GM21619 (cell line): Measurements from ENCODE around the gene KLHDC9.
A peak's percentile ranks its signal among the peaks of the same experiment; 100 is the strongest.

Experiments
- ATAC-seq: cut with Tn5 transposase; IDR thresholded peaks from one replicate; pipeline ENCODE4 v1.9.1; 2021; ENCODE audit not compliant: unreplicated experiment

Gene KLHDC9

DNA sequence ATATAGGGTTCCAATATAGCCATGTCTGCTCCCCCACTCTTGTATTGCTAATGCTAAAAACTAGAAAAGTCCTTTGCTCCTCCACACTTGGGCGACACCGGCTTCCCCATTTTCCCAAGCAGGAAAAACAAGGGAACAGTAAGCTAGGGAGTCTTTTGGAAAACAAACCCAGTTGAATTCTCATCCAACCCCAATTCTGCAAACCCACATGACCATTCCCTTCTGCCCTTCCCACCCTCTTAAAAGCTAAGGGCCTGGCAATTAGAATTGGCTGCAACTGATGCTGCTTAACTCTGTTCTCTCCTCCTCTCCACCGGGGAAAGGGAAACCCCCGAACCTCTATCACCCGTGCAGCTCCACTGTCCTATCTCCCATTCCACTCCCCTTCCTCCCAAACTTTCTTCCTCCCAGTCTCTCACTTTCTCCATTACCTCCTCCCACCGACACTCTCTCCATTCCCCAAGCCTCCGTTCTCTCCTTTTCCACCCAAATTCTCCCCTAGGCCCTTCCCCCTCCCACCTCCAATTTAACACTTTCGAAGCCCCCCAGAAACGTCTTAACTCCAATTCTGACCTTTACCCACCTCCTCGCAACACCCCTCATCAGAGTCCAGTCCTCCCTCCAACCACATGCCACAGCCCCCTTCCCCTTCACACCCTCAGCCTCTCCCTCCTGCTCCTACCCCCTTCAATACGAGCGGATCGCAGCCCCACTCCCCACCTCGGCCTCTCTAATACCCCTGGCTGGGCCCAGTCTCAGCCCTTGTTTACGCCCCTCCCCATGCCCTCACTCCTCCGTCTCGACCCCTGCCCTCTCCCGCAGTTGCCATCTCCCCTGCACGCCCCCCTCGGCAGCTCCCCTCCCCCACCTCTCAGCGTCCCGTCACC, 33.6 kb downstream of the KLHDC9 start:
- ATAC-seq, result no peak

DNA sequence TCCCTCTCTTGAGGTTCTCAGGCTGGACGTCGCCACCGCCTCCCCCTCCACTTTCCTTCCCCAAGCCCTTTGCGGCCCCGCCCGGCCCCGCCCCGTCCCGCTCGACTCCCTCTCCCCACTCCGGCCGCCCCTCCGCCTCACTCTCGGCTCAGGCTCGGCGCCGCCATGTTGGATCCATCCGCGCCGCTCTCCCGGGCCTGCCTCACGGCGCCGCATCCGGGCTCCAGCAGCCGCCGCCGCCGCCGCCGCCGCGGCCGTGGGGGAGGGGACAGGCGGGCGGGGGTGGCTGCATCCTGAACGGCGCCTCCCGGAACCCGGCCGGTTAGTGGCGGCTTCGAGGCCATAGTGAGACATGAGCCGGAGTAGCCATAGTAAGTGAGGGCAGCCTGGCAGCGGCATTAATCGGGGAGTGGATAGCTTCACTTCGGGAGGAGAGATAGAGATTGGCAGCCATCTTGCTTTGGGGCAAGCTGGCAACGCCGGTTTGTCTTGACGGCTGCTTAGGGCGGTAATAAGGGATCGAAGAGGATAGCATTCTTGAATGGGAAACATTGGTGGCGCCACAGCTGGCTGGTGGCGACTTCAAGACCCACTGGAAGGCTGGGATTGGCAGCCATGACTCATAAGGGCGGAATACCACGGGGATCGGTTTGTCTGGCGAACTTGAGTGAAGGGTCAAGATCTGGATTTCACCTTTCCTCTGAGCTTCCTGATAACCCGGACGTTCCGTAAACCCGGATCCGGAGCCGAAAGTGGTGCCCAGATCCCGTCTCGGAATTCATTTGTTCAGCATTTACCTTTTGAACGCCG, 34.5 kb downstream of the KLHDC9 start, which contains the start of gene DEDD:
Gene DEDD, minus strand, starts transcription at position 258 of the 810 bp plus-strand sequence. CDS start 8,205 bp downstream, outside the sequence.
- peak; percentile 93 for ATAC-seq

DNA sequence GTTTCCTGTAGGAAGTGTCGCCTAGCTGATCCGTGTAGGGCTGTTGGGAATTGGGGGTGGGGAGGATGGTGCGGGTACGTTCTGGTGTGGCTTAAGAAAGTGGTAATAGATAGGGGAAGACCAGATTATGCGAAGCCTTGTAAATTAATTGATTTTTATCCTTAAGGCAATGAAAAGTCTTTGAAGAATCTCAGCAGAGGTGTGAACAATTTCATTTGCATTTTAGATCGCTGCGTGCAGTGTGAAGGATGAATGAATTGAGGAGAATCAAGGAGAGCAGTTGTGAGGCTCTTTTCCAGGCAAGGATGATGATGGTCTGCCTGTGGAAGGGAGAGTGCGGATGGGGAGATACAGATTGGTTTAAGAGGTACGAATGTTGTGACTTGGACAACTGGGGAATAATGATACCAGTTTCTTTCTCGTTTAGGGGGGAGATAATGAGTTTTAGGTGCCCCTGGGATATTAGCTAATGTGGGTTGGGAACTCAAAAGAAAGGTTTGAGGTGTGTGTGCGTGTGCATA, 35.1 kb downstream of the KLHDC9 start:
- no peak for ATAC-seq

DNA sequence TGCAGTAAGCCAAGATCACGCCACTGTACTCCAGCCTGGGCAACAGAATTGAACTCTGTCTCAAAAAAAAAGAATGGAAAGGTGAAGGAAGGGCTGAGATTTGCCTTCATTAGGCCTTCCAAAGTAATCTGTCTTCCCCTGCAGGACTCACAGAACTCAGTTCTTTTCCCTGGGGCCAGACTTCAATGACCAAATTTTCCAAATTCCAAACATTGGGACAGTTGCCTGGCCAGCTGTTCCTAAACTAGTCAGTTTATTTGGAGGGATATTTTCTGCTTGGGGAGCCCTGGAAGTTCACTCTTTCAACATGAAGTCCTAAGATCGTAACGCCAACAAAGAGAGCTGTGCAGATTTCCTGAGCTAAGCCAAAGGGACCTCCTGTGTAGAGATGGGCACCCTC, 39.7 kb downstream of the KLHDC9 start:
- ATAC-seq, result no peak

DNA sequence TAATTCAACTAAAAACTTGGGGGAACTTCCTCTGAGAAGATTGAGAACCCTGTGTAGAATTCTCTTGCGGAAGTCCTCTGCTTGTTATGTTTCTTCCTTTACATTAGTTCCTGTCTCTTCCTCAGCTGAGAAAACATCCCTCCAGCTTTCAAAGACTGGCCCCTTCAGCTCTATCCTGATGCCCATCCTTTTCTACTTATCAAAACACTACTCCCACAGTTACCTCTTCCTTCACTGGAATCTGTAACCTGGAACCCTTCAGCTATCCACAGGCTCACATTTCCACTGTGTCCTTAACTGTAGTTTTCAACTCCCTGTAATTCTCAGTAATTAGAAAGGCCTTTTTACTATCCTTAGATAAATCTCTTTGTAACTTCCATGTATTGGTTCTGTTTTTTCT, 40.3 kb downstream of the KLHDC9 start:
- no peak for ATAC-seq

DNA sequence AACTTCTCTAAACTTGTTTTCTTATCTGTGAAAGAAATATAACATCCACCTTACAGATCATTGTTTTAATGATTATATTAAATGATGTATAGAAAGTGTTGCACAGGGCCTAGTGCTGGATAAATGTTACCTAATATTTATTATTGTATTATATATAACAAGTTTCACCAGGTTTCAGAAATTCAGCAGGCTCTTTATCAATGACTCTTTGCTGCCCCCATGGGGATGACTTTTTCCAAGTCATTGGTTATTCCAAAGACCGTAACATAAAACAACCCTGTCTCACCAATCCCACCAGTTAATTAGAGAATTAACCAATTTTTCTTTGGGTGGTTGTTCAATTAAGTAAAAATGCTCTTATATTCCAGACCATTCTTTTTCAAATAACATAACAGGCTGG, 41.6 kb downstream of the KLHDC9 start:
- ATAC-seq, result no peak

DNA sequence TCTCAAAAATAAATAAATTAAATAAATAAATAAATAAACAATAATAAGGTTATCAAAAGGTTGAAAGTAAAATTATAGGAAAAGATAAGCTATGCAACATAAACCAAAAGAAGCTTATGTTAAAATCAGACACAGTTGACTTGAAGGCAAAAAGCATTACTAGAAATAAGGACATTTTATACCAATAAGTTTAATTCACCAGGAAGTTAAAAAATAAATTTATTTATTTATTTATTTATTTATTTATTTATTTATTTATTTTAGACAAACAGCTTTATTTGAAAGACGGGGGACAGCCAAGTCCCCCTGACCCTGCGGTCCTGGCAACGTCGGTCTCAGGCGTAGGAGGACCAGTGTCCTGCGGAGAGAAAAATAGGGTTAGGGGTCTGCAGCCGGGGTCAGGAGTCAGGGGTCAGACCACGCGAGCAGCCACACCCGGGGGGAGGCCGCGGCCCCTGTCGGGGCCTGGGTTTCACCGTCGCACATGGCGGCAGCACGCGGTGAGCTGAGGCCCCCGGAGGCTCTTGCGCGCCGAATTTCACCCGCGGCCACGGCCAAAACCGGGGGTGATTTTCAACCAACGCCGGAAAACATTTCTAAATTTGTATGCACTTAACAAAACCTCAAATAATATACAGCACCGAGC, 42.7 kb downstream of the KLHDC9 start:
- ATAC-seq, result no peak

DNA sequence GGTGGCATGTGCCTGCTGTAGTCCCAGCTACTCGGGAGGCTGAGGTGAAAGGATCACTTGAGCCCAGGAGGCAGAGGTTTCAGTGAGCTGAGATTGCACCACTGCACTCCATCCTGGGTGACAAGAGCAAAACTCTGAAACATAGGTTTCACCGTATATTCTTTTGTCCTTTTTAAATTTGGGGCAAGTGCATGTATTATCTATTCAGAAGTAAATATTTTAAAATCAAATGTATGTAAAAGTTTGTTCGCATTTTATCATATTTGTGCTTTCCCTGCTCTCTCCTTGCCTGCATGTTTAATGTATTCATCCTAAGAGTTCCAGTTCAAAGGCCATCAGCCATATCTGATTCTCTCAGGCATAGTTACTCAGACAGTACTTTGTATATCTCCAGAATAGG, 47.7 kb downstream of the KLHDC9 start:
- no peak for ATAC-seq
